Panc1 (cell line): ENCODE results near the gene NUDT17.

ENCODE experiments used
- POLR2AphosphoS5 ChIP-seq: IDR thresholded peaks from 2 replicates; pipeline ENCODE4 v1.6.1; 2012; ENCODE audit warnings: mild to moderate bottlenecking, low read depth, low read length, moderate library complexity
- TF ChIP-seq, protein P1 (sequence below): fragments of 450-650 bp; IDR thresholded peaks from 2 replicates; pipeline ENCODE4 v1.5.1; 2017; ENCODE audit warnings: mild to moderate bottlenecking

DNA sequence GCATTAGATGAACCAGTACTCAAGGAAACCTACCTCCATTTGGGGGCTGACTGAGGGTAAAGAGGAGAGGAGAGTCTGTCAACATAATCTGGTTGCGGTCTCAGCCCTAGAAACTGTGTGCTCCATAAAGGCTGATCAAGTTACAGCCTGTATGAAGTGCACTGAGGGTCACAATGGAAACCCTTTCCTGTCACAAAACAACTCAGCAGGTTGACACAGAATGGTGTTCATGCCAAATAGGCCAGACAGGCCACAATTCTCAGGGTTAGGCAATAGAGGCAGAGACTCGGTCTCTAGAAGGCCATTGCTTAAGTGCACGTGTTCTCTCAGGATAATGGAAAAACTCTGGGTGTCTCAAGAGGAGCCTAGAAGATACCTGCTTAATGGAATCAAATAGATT is 44.3 kb downstream of the NUDT17 start:
- TF ChIP-seq, protein P1, sequence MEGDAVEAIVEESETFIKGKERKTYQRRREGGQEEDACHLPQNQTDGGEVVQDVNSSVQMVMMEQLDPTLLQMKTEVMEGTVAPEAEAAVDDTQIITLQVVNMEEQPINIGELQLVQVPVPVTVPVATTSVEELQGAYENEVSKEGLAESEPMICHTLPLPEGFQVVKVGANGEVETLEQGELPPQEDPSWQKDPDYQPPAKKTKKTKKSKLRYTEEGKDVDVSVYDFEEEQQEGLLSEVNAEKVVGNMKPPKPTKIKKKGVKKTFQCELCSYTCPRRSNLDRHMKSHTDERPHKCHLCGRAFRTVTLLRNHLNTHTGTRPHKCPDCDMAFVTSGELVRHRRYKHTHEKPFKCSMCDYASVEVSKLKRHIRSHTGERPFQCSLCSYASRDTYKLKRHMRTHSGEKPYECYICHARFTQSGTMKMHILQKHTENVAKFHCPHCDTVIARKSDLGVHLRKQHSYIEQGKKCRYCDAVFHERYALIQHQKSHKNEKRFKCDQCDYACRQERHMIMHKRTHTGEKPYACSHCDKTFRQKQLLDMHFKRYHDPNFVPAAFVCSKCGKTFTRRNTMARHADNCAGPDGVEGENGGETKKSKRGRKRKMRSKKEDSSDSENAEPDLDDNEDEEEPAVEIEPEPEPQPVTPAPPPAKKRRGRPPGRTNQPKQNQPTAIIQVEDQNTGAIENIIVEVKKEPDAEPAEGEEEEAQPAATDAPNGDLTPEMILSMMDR: no peak
- no peak for TF ChIP-seq POLR2AphosphoS5
